COLO668 (cell line): ENCODE measurements around the gene CPE.

ENCODE experiments used
- DNase-seq: peaks from one replicate; lab custom pipeline; 2025; ENCODE audit not compliant: unreplicated experiment; lab: John Stamatoyannopoulos, UW

The CPE gene

GRCh38 chr4:165505958-165506837, 127.4 kb downstream of the CPE start:
- DNase-seq: no peak

GRCh38 chr4:165506849-165507248, 128.0 kb downstream of the CPE start:
- no peak for DNase-seq

- no peak for DNase-seq
Observed at GRCh38 chr4:165507381-165507780, 128.6 kb downstream of the CPE start.

- no peak for DNase-seq
Observed at GRCh38 chr4:165508372-165509120, 129.7 kb downstream of the CPE start.

- no peak for DNase-seq
Observed at GRCh38 chr4:165512424-165512823, 133.6 kb downstream of the CPE start.

- DNase-seq: no peak
Observed at GRCh38 chr4:165514739-165515138, 135.9 kb downstream of the CPE start.

GRCh38 chr4:165515201-165515600, 136.4 kb downstream of the CPE start:
- DNase-seq: no peak

- no peak for DNase-seq
Observed at GRCh38 chr4:165516281-165516833, 137.5 kb downstream of the CPE start.

- no peak for DNase-seq
Observed at GRCh38 chr4:165517216-165517615, 138.4 kb downstream of the CPE start.

GRCh38 chr4:165518024-165518616, 139.3 kb downstream of the CPE start:
- no peak for DNase-seq

GRCh38 chr4:165518686-165519085, 139.9 kb downstream of the CPE start:
- no peak for DNase-seq

GRCh38 chr4:165519591-165519990, 140.8 kb downstream of the CPE start:
- DNase-seq: no peak

GRCh38 chr4:165520086-165520485, 141.3 kb downstream of the CPE start:
- no peak for DNase-seq

- no peak for DNase-seq
Observed at GRCh38 chr4:165522050-165522449, 143.2 kb downstream of the CPE start.

GRCh38 chr4:165524532-165525190, 145.9 kb downstream of the CPE start:
- DNase-seq: no peak

GRCh38 chr4:165532976-165533375, 154.2 kb downstream of the CPE start:
- DNase-seq: no peak

GRCh38 chr4:165537028-165537648, 158.3 kb downstream of the CPE start:
- DNase-seq: no peak

GRCh38 chr4:165539801-165540200, 161.0 kb downstream of the CPE start:
- DNase-seq: no peak

- DNase-seq: no peak
Observed at GRCh38 chr4:165540206-165540830, 161.5 kb downstream of the CPE start.

GRCh38 chr4:165541851-165542459, 163.1 kb downstream of the CPE start:
- DNase-seq: no peak
